Stimulated activated CD8-positive, alpha-beta memory T cell treated with anti-CD3 and anti-CD28 coated beads, Interleukin-12 subunit alpha, Interleukin-12 subunit beta, amount 100 ng/mL, for 4 hours (primary cell): ENCODE measurements around the gene LPA.
"Not testable (repeated sequence)": the region's sequence is repeated elsewhere in the genome, so short reads cannot be mapped to it uniquely, and the experiment has no call there.

Source experiments
- DNase-seq: peaks from one replicate; pipeline ENCODE4 v3.0.0-alpha.2; 2020; ENCODE audit warnings: low read depth

The LPA gene, protein sequence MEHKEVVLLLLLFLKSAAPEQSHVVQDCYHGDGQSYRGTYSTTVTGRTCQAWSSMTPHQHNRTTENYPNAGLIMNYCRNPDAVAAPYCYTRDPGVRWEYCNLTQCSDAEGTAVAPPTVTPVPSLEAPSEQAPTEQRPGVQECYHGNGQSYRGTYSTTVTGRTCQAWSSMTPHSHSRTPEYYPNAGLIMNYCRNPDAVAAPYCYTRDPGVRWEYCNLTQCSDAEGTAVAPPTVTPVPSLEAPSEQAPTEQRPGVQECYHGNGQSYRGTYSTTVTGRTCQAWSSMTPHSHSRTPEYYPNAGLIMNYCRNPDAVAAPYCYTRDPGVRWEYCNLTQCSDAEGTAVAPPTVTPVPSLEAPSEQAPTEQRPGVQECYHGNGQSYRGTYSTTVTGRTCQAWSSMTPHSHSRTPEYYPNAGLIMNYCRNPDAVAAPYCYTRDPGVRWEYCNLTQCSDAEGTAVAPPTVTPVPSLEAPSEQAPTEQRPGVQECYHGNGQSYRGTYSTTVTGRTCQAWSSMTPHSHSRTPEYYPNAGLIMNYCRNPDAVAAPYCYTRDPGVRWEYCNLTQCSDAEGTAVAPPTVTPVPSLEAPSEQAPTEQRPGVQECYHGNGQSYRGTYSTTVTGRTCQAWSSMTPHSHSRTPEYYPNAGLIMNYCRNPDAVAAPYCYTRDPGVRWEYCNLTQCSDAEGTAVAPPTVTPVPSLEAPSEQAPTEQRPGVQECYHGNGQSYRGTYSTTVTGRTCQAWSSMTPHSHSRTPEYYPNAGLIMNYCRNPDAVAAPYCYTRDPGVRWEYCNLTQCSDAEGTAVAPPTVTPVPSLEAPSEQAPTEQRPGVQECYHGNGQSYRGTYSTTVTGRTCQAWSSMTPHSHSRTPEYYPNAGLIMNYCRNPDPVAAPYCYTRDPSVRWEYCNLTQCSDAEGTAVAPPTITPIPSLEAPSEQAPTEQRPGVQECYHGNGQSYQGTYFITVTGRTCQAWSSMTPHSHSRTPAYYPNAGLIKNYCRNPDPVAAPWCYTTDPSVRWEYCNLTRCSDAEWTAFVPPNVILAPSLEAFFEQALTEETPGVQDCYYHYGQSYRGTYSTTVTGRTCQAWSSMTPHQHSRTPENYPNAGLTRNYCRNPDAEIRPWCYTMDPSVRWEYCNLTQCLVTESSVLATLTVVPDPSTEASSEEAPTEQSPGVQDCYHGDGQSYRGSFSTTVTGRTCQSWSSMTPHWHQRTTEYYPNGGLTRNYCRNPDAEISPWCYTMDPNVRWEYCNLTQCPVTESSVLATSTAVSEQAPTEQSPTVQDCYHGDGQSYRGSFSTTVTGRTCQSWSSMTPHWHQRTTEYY (N-terminal part only)

DNA sequence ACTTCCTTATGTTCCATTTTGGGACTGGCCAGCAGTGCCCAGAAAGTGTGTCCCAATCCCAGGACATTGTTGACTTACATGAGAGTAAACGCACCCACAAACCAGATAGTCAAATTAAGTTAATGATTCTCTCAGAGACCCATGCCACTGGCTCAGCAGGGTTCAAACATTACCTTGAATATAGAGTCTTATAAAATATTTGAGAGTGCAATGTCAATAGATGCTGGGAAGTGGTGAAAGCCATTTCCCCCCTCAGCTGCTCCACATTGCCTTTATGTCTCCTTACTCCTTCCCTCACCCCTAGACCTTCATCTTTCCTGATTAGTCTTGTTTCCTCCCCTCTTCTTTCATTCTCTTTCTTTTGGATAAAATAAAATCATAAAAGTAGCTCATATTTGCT is at the start of gene LPA:
Gene LPA (minus strand): TSS at position 78 of the 400 bp plus-strand sequence. CDS start 61 bp downstream, at position 17.
- not testable (repeated sequence) for DNase-seq

- not testable (repeated sequence) for DNase-seq
Observed at GRCh38 chr6:160708993-160709392, 44.9 kb upstream of the LPA start.

DNA sequence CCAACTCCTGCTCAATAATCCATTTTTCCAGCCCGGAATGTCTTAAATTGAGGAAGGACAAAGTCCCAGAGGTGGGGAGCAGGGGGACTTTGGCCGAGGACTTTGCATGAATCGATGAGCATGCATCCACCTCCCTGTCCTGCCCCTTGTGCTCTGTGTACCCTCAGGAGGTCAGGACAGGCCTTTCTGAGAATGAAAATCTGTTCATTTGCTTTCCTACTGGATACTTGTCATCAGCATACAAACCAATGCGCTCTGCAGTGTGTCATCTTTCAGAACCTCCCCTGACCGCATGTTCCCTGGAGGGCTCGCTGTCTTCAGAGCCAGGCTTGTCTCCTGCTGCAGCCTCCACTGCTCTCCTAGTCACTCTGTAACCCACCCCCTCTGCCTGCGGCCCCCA is 40.6 kb upstream of the LPA start:
- DNase-seq = not testable (repeated sequence)

DNA sequence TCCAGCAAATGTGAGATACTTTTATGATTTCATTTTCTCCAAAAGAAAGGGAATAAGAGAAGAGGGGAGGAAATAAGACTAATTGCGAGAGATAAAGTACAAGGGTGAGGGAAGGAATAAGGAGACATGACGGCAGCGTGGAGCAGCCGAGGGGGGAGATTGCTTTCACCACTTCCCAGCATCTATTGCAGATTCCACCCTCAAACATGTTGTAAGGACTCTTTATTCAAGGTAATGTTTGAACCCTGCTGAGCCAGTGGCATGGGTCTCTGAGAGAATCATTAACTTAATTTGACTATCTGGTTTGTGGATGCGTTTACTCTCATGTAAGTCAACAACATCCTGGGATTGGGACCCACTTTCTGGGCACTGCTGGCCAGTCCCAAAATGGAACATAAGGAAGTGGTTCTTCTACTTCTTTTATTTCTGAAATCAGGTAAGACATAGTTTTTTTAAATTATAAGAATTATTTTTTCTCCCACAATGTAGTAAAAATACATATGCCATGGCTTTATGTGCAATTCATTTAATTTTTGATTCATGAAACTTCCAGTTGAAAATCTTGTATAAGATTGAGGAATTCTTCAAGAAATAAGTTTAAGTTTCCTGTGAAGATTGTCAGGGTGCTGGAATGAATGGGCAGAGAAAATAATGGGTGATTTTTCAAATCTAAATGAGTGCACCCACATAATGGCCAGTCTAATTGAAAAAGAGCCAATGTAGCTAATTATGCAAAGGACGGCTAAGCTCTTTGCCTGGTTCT is 38.0 kb upstream of the LPA start, which contains the start of gene PLG:
Gene PLG (plus strand): TSS at position 327 of the 763 bp plus-strand sequence. CDS start 61 bp downstream, at position 388.
- DNase-seq = not testable (repeated sequence)

- DNase-seq = no peak
Observed at GRCh38 chr6:160697826-160698225, 33.8 kb upstream of the LPA start.

- DNase-seq = not testable (repeated sequence)
Observed at GRCh38 chr6:160696884-160697283, 32.8 kb upstream of the LPA start.

DNA sequence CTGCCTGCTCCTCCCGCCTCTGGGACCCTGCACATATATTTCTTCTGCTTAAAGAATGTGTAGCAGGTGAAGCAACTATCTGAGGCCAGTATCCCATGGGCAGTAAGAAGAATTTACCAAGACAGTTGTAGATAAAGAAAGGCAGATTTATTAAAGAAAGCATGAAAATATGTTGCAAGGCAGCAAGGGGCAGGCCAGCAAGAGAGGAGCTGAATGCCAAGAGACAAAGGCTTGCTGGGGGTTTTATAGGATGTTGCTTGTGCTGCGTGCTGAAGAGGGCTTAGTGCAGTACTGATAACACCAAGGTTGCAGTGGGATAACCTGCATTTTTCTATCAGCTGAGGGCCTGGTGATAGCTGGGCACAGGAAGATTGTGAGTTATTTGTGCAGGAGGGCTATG is 31.5 kb upstream of the LPA start:
- not testable (repeated sequence) for DNase-seq

GRCh38 chr6:160695025-160695424 is 30.9 kb upstream of the LPA start:
- DNase-seq = not testable (repeated sequence)

DNA sequence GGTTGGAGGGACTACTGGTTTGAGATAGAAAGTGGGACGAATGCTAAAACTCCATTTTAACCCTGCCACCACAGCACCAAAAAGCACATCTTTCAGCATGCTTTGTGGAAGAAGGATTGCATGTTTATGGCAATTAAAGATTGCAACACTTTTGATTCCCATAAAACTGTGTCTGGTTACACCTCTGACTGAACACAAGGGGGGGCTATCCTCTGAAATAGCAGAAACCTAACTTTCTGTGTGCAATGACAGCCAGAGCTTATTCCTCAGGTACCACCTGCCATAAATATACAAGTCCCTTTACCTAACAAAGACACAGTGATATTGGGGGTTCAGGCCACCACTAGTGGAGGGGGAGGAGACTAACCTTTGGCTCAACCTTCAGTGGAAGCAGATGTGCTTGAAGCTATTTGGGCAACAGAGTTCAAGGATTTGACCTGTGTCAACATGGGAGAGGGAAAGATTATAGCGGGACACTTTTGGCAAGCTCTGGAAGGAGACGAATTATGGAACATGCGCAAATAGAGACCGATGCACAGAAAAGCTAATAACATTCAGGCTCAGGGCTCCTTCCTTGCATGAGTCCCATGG is 28.4 kb upstream of the LPA start:
- DNase-seq = no peak

DNA sequence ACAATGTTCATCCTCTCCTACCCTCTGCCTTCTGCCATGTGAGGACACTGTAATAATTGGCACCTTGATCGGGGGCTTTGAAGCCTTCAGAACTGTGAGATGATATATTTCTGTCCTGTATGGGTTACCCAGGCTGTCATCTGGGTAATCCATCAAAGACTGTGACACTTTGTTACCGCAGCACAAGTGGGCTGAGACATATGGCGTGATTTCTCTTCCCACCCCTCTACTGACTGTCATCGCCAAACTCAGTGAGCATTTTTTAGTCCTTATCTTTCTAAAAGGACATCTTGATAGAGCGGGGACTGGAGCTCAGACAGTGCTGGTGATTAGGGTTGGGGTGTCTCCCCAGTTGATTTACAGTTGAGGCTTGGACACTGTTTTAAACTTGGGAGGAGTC is 27.5 kb upstream of the LPA start:
- no peak for DNase-seq

GRCh38 chr6:160690458-160690857 is 26.4 kb upstream of the LPA start:
- no peak for DNase-seq

DNA sequence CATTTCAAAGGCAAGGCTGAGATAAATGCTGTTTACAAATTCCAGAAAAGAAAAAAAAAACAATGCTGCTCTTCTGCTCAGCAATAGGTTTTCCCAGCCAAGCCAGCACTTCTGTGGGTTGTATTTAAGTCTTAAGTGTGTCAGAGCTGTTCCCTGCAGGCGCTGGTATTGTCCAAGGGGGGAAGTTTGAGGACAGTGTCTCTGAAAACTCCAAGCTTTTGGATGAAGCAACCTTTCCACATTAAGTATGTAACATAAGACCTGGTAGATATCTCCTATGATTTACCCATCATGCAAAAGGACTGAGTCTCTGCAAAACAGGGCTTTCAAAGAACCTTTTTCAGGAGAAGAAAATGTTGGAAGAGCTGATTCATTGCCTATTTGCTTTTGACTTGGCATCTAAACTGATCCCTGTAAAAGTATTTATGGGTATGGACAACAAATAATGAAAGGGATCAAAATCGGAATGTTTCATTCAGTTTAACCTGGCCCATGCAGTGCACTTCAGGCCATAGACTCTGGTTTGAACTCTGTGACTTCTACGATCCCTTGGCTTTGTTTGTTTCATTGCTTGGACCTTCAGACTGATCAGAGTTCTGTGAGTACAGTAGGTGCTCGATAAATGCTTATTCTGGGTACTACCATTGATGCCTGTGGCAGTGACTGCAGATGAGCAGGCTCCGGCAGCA is 21.8 kb upstream of the LPA start:
- no peak for DNase-seq

- not testable (repeated sequence) for DNase-seq
Observed at GRCh38 chr6:160685101-160685761, 21.2 kb upstream of the LPA start.

DNA sequence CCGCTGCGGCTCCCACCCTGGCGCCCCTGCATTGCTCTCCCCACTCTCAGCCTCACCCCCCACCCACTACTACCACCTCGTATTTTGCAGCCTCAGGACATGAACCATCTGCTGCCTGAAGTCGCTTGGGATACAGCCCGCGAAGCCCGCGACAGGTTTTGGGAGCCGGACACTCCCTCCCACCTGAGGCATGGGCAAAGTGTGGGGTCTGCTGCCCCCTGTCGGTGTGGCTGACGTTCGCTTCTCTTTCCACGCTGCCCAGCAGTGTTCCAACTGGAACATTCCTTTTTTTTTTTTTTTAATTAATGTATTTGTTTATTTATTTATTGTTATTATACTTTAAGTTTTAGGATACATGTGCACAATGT is 15.3 kb upstream of the LPA start:
- DNase-seq = no peak

DNA sequence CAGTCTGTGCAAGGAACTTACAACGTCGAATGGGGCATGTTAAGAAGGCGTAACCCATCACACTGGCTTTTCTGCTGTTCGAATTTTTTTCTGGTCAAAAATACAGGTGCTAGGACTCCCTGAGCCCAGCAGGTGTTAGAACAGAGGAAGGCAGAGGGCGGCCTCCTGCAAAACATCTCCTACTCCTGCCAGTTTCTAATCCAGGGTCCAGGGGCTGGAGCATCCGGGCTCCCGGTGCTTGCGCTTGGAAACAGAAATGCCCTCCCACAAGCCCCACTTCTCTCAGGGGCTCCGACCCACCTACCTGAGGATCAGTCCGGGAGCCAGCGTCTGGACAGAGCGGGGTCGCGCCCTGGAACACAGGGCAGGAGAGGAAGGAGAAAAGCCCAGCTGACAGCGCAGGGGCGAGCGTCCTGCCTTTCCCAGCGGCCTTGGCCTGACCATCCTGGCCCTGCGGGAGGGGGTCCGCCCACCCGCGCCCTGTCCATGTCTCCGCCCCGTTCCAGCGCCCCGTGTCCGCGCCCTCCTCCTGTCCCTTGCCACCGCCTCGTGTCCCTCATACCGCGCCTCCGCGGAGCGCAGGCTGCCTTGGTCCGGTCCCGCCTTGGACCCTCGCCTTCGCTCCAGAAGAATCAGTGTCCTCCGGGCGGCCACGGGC is 14.8 kb upstream of the LPA start:
- DNase-seq = no peak

DNA sequence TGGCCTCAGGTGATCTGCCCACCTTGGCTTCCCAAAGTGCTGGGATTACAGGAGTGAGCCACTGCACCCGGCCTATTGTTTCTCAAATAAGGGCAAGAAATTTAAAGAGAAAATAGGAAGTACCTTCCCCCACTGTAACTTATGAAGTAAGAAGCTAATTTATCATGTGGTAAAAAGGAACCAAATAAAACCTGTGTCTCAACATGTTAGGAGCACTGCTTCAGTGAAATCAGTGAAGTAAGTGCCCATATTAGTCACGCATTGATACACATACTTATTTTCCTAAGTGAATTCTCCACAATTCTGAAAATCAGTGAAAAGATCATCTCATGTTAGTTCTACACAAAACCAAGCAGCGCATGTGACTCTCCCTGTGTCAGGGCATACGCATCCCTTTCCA is 14.2 kb upstream of the LPA start:
- no peak for DNase-seq

GRCh38 chr6:160676418-160676817 is 12.3 kb upstream of the LPA start:
- not testable (repeated sequence) for DNase-seq

GRCh38 chr6:160668589-160668988 is 4.5 kb upstream of the LPA start:
- no peak for DNase-seq
